ENCODE measurements around the gene MACROH2A2. TPM values are rescaled to one million over a fixed set of nuclear protein-coding genes. Genes with fewer than 3 reads are reported as not detected.

The MACROH2A2 gene
- total and polyA plus RNA-seq, 2 experiments from 2014 or later, result 11.6 to 16.2 TPM

DNA sequence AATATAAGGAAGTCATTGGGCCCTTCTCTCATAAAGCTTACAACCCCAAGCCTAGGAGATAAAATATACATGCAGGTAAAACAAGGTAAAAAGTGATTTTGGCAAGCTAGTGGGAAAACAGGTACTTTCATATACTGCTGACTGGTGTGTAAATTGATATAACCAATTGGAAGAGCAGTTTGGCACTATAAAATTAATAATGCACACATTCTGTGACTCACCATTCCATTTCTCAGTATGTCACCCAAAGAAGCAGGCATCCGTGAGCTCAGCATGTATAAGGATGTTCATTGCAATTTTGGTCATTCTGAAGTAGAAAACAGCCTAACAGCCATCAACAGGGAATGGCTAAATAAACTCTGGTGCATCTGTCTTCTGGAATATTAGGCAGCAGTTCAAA lies 2.9 kb downstream of the MACROH2A2 start (continued):
- TF ChIP-seq REST (IDR thresholded peaks at IDR 0.05; ENCODE audit: unreplicated experiment) (no peak), JUNB (IDR thresholded peaks at IDR 0.05; ENCODE audit: unreplicated experiment) (no peak), ZNF114 (CRISPR knock-in tag; IDR thresholded peaks at IDR 0.05) (no peak)

DNA sequence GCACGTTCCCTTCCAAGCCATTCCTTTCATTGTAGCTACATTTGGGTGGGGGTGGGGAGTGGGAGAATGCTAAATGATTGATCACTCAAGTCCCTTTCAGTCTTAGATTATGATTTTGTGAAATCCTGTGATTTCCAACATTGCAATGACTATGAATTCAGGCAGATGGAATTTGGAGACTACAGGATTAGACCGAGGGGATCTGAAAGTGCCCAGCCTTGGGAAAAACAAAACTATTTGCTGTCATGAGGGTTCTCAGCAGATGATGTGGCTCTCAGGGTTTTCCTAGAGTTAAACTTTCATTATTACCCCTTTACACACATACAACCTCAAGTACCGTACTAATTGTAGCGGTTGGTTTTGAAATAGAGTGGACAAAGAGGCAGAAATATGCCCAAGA lies 4.7 kb downstream of the MACROH2A2 start:
- H4K20me1 ChIP-seq (replicated peaks; ENCODE audit: insufficient read depth), result peaks cover 38% of the 10 kb centered on the region
- TF ChIP-seq ETS1 (IDR thresholded peaks at IDR 0.05), result no peak
- no peak for TF ChIP-seq NANOG (IDR thresholded peaks at IDR 0.05; ENCODE audit: borderline replicate concordance)
- TF ChIP-seq STAT1 (IDR thresholded peaks at IDR 0.05; ENCODE audit: unreplicated experiment), result no peak
- TF ChIP-seq JUNB (IDR thresholded peaks at IDR 0.05; ENCODE audit: unreplicated experiment), result no peak
- TF ChIP-seq, protein P1, sequence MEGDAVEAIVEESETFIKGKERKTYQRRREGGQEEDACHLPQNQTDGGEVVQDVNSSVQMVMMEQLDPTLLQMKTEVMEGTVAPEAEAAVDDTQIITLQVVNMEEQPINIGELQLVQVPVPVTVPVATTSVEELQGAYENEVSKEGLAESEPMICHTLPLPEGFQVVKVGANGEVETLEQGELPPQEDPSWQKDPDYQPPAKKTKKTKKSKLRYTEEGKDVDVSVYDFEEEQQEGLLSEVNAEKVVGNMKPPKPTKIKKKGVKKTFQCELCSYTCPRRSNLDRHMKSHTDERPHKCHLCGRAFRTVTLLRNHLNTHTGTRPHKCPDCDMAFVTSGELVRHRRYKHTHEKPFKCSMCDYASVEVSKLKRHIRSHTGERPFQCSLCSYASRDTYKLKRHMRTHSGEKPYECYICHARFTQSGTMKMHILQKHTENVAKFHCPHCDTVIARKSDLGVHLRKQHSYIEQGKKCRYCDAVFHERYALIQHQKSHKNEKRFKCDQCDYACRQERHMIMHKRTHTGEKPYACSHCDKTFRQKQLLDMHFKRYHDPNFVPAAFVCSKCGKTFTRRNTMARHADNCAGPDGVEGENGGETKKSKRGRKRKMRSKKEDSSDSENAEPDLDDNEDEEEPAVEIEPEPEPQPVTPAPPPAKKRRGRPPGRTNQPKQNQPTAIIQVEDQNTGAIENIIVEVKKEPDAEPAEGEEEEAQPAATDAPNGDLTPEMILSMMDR (conservative IDR thresholded peaks at IDR 0.05; ENCODE audit: low read depth in 2 of 2), result no peak
- TF ChIP-seq ZNF331 (CRISPR knock-in tag; IDR thresholded peaks at IDR 0.05; ENCODE audit: low read depth), result no peak
- TF ChIP-seq EZH2 (IDR thresholded peaks at IDR 0.05; ENCODE audit: low read depth, unreplicated experiment), result no peak
- TF ChIP-seq ZNF114 (CRISPR knock-in tag; IDR thresholded peaks at IDR 0.05), result no peak
- no peak for TF ChIP-seq POLR2AphosphoS5 (IDR thresholded peaks at IDR 0.05; ENCODE audit: low read depth)
- no peak for TF ChIP-seq REST (IDR thresholded peaks at IDR 0.05; ENCODE audit: unreplicated experiment)
- TF ChIP-seq CREB1 (CRISPR knock-in tag; IDR thresholded peaks at IDR 0.05; ENCODE audit: low read depth), result no peak
- TF ChIP-seq EZH2phosphoT487 (IDR thresholded peaks at IDR 0.05; ENCODE audit: unreplicated experiment), result no peak

More for the DNA sequence above, 4.7 kb downstream of the MACROH2A2 start:
- Mint-ChIP-seq H3K4me1 (peaks cover 27% of the 10 kb centered on the region; the same call in 2 of the 3 replicates), H3K4me3 (no peak overlapping the region), H3K27me3 (ENCODE audit: insufficient read depth, low read depth, poor library complexity) (peaks cover 40% of the 10 kb centered on the region), H3K9me3 (no peaks in the 10 kb centered on the region), H3K27ac (no peak overlapping the region), H3K36me3 (ENCODE audit: low read depth) (no peaks in the 10 kb centered on the region)
- Histone ChIP-seq H3K27me3 (ENCODE audit: insufficient read depth) (peaks cover 54% of the 10 kb centered on the region), H3K4me3 (no peak overlapping the region), H2AFZ (no peak overlapping the region), H3K36me3 (ENCODE audit: insufficient read depth) (no peaks in the 10 kb centered on the region), H3K4me1 (ENCODE audit: insufficient read depth) (no peaks in the 10 kb centered on the region), H3K4me2 (no peak overlapping the region), H3K79me2 (replicated peaks; ENCODE audit: insufficient read depth) (no peaks in the 10 kb centered on the region), H3K27ac (ENCODE audit: low read depth) (no peak overlapping the region), H3F3A (replicated peaks; ENCODE audit: low read depth) (no peaks in the 10 kb centered on the region; the same call in 1 of the 2 replicates), H3K9me2 (ENCODE audit: insufficient read depth) (no peaks in the 10 kb centered on the region)
- DNase-seq (ENCODE audit: low spot score) (no peak), ATAC-seq (no peak)

Measured in GM23338 (cell line).